ENCODE measurements around the gene ZNF714. TPM values are rescaled to one million over a fixed set of nuclear protein-coding genes. Genes with fewer than 3 reads are reported as not detected.

The ZNF714 gene
- total and polyA plus RNA-seq, 9 of the 15 experiments (the other 6 are each of a cell fraction or from before 2014, with no cell fraction given), result 16.2 to 40.8 (median 28.9) TPM

GRCh38 chr19:21110183-21110582, 28.2 kb downstream of the ZNF714 start (continued):
- TF ChIP-seq MGA (IDR thresholded peaks at IDR 0.05) (no peak), DACH1 (IDR thresholded peaks at IDR 0.05; ENCODE audit: partially characterized antibody) (no peak), PTBP1 (IDR thresholded peaks at IDR 0.05; ENCODE audit: low read depth, low read length) (no peak), MIER1 (IDR thresholded peaks at IDR 0.05; ENCODE audit: low read depth) (no peak)
- TF ChIP-seq, protein P1, sequence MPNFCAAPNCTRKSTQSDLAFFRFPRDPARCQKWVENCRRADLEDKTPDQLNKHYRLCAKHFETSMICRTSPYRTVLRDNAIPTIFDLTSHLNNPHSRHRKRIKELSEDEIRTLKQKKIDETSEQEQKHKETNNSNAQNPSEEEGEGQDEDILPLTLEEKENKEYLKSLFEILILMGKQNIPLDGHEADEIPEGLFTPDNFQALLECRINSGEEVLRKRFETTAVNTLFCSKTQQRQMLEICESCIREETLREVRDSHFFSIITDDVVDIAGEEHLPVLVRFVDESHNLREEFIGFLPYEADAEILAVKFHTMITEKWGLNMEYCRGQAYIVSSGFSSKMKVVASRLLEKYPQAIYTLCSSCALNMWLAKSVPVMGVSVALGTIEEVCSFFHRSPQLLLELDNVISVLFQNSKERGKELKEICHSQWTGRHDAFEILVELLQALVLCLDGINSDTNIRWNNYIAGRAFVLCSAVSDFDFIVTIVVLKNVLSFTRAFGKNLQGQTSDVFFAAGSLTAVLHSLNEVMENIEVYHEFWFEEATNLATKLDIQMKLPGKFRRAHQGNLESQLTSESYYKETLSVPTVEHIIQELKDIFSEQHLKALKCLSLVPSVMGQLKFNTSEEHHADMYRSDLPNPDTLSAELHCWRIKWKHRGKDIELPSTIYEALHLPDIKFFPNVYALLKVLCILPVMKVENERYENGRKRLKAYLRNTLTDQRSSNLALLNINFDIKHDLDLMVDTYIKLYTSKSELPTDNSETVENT (CRISPR knock-in tag; IDR thresholded peaks at IDR 0.05), result no peak
- TF ChIP-seq, protein P2, sequence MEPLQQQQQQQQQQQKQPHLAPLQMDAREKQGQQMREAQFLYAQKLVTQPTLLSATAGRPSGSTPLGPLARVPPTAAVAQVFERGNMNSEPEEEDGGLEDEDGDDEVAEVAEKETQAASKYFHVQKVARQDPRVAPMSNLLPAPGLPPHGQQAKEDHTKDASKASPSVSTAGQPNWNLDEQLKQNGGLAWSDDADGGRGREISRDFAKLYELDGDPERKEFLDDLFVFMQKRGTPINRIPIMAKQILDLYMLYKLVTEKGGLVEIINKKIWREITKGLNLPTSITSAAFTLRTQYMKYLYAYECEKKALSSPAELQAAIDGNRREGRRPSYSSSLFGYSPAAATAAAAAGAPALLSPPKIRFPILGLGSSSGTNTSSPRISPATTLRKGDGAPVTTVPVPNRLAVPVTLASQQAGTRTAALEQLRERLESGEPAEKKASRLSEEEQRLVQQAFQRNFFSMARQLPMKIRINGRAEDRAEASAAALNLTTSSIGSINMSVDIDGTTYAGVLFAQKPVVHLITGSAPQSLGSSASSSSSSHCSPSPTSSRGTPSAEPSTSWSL (CRISPR knock-in tag; IDR thresholded peaks at IDR 0.05; ENCODE audit: borderline replicate concordance), result no peak
- TF ChIP-seq, protein P3, sequence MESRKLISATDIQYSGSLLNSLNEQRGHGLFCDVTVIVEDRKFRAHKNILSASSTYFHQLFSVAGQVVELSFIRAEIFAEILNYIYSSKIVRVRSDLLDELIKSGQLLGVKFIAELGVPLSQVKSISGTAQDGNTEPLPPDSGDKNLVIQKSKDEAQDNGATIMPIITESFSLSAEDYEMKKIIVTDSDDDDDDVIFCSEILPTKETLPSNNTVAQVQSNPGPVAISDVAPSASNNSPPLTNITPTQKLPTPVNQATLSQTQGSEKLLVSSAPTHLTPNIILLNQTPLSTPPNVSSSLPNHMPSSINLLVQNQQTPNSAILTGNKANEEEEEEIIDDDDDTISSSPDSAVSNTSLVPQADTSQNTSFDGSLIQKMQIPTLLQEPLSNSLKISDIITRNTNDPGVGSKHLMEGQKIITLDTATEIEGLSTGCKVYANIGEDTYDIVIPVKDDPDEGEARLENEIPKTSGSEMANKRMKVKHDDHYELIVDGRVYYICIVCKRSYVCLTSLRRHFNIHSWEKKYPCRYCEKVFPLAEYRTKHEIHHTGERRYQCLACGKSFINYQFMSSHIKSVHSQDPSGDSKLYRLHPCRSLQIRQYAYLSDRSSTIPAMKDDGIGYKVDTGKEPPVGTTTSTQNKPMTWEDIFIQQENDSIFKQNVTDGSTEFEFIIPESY (CRISPR knock-in tag; IDR thresholded peaks at IDR 0.05), result no peak

All from K562 (cell line).